ENCODE data around the gene SLC12A4.

Gene SLC12A4

DNA sequence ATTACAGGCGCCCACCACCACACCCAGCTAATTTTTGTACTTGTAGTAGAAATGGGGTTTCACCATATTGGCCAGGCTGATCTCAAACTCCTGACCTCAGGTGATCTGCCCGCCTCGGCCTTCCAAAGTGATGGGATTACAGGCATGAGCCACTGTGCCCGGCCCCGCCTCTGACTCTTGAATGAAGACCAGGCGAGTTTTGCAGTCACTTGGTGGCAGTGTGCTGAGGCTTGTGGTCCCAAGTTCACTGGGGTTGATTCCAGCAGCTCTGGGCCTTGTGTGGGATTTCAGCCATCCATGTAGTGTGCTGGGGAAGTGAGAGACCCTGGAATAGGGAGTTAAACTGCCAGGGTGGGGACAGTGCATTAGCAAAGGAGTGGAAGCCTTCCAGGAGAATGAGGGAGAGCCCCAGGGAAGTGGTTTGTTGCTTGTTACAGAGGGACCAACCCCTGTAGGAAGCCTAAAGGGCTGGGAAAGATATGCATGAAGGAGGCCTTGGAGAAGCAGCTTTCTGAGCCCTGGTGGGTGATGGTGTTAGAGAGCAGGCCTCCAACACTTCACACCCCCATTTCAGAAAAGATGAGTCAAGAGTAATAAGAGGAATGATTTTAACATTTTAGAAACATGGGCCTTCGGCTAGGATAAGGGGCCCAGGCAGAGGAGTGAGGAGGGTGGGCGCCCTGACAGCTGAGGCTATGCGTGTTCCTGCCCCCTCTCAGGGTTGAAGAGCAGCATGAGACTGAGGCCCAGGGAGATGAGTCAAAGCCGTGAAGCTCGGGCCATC is 60.8 kb downstream of the SLC12A4 start:
- in situ Hi-C loops (cut with HindIII; ENCODE audit: low sequenced_read_pairs) = loop anchor here (25.0 kb wide), 1 partner anchor 105 kb away; the partner anchor contains the start of genes DDX28, DPEP2NB and DUS2

DNA sequence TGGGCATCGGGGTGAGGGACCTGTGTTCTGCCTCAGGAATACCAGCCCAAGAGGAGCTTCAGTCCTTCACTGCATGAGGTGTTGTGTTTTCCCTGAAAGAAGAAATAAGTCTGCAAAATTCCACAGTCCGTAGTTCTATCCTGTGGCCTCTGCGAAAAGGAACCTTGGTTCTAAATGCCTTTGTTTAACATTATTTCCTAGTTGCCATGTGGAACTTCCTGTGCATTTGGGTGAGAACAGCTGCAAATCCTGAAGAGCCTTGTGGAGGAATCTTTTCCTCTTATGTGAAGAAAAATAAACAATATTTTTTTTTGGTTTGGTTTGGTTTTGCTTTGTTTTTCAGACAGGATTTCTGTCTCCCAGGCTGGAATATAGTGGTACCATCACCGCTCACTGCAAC is 65.6 kb downstream of the SLC12A4 start:
- in situ Hi-C loops (cut with HindIII; ENCODE audit: low sequenced_read_pairs) = loop anchor here (25.0 kb wide), 1 partner anchor 109 kb away; the partner anchor contains the start of genes DDX28, DPEP2NB and DUS2

DNA sequence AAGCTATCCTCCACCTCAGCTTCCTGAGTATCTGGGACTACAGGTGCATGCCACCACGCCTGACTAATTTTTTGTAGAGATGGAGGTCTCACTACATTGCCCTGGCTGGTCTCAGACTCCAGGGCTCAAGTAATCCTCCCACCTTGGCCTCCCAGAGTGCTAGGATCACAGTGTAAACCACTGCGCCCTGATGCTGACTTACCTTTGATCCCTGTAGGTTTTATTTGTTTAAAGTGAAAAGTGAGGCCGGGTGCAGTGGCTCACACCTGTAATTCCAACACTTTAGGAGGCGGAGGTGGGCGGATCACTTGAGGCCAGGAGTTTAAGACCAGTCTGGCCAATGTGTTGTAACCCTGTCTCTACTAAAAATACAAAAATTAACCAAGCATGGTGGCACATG is 66.7 kb downstream of the SLC12A4 start:
- in situ Hi-C loops (cut with HindIII; ENCODE audit: low sequenced_read_pairs) = loop anchor here (25.0 kb wide), 1 partner anchor 111 kb away; the partner anchor contains the start of genes DDX28, DPEP2NB and DUS2

DNA sequence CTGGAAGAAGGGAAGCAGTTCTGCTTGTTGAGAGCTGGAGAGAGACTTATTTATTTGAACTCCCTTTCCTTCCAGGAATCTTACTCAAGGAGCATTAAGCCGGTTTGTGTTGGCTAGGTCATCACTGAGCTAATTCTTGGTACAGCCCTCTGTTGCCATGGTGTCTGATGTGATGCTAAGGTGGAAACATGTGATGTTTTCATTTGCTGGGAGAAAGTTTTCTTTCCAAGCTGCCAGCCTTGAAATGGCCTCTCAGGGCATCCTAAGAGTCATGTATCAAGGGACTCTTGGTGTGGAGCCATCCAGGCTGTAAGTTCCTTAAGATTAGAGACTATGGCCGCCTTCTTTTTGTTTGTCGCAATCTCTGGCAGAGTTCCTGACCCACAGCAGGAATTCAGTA is 71.2 kb downstream of the SLC12A4 start:
- in situ Hi-C loops (cut with HindIII; ENCODE audit: low sequenced_read_pairs) = no loop called here

DNA sequence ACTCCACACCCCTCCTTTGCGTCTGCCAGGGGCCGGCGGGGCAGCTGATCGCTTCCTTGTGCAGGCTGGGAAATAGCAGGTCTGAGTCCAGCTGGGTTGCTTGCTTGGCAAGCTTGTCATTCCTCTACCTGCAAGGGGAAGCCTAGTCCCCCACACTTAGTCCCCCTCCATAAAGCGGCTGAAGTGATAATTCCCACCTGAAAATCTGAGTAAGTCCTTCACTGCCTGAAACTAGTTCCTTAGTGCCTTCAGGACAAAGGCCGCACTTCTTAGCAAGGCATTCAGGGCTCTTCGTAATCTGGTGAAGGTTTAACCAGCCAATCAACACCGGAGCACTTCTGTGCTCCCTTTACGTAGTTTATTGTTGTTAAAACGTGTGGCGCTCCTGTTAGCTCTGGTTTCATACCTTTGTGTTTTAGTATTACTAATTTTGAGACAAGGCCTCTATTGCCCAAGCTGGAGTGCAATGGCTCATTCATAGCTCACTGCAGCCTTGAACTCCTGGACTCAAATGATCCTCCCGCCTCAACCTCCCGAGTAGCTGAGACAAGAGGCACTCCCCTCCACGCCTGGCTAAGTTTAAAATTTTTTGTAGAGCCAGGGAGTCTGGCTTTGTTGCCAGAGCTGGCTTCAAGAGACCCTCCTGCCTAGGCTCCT is 74.6 kb downstream of the SLC12A4 start:
- in situ Hi-C loops (cut with HindIII; ENCODE audit: low sequenced_read_pairs) = no loop called here

Measured in DLD1 (cell line).